K562 (cell line): ENCODE data around the gene SLC1A1. TPM values are rescaled to one million over a fixed set of nuclear protein-coding genes. Genes with fewer than 3 reads are reported as not detected.

Experiments
- CHCHD3 ChIP-seq: fragments of 250-450 bp; sonication (Bioruptor Pico); IDR thresholded peaks from 2 replicates; pipeline ENCODE4 v2.1.2; 2022; ENCODE audit warnings: mild to moderate bottlenecking
- SMARCA5 ChIP-seq: fragments of 450-650 bp; IDR thresholded peaks from 2 replicates; pipeline ENCODE4 v1.6.1; 2016
- ZNF212 ChIP-seq: fragments of 450-650 bp; formaldehyde crosslinking; IDR thresholded peaks from 2 replicates; pipeline ENCODE4 v1.4.0; 2020; ENCODE audit warnings: mild to moderate bottlenecking
- polyA plus RNA-seq, 8 experiments: library from polyadenylated mRNA; depleted of rRNA in 4 of 8; stranded (reverse) in 5 of 8; unstranded in 3 of 8; fragments of >200 nt; fragmentation: Nextera tagmentation in 2 of 8; fragmentation: Illumina TruSeq in 1 of 8; extraction: Ambion mirVana in 2 of 8; extraction: Trizol in 1 of 8; gene quantifications; 2 replicates each; pipeline versions ENCODE4 v1.2.1 to v1.2.3, GENCODE V29; 2011 to 2014; ENCODE audit warnings: inconsistent platforms in 1 of 8, missing spikeins in 1 of 8
- total RNA-seq, 7 experiments: library from RNA; depleted of rRNA in 6 of 7; stranded (reverse); fragments of >200 nt in 6 of 7; fragmentation: Illumina TruSeq in 2 of 7; extraction: Trizol in 2 of 7; gene quantifications; 2 replicates each; pipeline versions ENCODE4 v1.2.1 to v1.2.3, GENCODE V29; 2011 to 2021; ENCODE audit warnings: low replicate concordance in 1 of 7
- TF ChIP-seq, protein P1 (sequence below): fragments of 450-650 bp; IDR thresholded peaks from 2 replicates; pipeline ENCODE4 v1.6.1; 2016; ENCODE audit warnings: mild to moderate bottlenecking, moderate library complexity
- TF ChIP-seq, protein P2 (sequence below), 2 experiments: fragments of 450-650 bp; formaldehyde crosslinking in 1 of 2; IDR thresholded peaks; 2 replicates each; pipeline versions ENCODE4 v1.4.0 to v1.6.1; 2014 to 2020; ENCODE audit warnings: mild to moderate bottlenecking in 2 of 2, borderline replicate concordance in 1 of 2, low read depth in 1 of 2

The SLC1A1 gene
- total and polyA plus RNA-seq, 9 of the 15 experiments (the other 6 are each of a cell fraction or from before 2014, with no cell fraction given): 0.11 to 0.16 TPM; not detected in 7

DNA sequence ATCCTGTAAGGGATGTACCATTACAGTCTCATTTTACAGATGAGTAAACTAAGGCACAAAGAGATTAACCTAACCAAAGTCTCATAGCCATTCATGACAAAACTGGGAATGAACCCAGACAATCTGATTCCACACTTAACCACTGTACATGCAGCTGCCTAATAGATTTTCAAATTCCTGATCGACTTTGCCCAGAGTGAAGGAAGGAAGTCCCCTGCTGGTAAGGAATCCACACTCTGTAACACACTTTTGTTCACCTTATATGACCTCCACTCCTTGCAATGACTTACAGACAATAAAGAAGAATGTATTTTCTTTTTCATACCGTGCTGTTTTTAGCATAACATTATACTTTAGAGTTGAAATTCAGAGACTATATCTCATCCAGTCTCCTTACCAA lies 140.6 kb downstream of the SLC1A1 start (continued):
- TF ChIP-seq, protein P1, sequence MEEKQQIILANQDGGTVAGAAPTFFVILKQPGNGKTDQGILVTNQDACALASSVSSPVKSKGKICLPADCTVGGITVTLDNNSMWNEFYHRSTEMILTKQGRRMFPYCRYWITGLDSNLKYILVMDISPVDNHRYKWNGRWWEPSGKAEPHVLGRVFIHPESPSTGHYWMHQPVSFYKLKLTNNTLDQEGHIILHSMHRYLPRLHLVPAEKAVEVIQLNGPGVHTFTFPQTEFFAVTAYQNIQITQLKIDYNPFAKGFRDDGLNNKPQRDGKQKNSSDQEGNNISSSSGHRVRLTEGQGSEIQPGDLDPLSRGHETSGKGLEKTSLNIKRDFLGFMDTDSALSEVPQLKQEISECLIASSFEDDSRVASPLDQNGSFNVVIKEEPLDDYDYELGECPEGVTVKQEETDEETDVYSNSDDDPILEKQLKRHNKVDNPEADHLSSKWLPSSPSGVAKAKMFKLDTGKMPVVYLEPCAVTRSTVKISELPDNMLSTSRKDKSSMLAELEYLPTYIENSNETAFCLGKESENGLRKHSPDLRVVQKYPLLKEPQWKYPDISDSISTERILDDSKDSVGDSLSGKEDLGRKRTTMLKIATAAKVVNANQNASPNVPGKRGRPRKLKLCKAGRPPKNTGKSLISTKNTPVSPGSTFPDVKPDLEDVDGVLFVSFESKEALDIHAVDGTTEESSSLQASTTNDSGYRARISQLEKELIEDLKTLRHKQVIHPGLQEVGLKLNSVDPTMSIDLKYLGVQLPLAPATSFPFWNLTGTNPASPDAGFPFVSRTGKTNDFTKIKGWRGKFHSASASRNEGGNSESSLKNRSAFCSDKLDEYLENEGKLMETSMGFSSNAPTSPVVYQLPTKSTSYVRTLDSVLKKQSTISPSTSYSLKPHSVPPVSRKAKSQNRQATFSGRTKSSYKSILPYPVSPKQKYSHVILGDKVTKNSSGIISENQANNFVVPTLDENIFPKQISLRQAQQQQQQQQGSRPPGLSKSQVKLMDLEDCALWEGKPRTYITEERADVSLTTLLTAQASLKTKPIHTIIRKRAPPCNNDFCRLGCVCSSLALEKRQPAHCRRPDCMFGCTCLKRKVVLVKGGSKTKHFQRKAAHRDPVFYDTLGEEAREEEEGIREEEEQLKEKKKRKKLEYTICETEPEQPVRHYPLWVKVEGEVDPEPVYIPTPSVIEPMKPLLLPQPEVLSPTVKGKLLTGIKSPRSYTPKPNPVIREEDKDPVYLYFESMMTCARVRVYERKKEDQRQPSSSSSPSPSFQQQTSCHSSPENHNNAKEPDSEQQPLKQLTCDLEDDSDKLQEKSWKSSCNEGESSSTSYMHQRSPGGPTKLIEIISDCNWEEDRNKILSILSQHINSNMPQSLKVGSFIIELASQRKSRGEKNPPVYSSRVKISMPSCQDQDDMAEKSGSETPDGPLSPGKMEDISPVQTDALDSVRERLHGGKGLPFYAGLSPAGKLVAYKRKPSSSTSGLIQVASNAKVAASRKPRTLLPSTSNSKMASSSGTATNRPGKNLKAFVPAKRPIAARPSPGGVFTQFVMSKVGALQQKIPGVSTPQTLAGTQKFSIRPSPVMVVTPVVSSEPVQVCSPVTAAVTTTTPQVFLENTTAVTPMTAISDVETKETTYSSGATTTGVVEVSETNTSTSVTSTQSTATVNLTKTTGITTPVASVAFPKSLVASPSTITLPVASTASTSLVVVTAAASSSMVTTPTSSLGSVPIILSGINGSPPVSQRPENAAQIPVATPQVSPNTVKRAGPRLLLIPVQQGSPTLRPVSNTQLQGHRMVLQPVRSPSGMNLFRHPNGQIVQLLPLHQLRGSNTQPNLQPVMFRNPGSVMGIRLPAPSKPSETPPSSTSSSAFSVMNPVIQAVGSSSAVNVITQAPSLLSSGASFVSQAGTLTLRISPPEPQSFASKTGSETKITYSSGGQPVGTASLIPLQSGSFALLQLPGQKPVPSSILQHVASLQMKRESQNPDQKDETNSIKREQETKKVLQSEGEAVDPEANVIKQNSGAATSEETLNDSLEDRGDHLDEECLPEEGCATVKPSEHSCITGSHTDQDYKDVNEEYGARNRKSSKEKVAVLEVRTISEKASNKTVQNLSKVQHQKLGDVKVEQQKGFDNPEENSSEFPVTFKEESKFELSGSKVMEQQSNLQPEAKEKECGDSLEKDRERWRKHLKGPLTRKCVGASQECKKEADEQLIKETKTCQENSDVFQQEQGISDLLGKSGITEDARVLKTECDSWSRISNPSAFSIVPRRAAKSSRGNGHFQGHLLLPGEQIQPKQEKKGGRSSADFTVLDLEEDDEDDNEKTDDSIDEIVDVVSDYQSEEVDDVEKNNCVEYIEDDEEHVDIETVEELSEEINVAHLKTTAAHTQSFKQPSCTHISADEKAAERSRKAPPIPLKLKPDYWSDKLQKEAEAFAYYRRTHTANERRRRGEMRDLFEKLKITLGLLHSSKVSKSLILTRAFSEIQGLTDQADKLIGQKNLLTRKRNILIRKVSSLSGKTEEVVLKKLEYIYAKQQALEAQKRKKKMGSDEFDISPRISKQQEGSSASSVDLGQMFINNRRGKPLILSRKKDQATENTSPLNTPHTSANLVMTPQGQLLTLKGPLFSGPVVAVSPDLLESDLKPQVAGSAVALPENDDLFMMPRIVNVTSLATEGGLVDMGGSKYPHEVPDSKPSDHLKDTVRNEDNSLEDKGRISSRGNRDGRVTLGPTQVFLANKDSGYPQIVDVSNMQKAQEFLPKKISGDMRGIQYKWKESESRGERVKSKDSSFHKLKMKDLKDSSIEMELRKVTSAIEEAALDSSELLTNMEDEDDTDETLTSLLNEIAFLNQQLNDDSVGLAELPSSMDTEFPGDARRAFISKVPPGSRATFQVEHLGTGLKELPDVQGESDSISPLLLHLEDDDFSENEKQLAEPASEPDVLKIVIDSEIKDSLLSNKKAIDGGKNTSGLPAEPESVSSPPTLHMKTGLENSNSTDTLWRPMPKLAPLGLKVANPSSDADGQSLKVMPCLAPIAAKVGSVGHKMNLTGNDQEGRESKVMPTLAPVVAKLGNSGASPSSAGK: no peak
- TF ChIP-seq, protein P2, sequence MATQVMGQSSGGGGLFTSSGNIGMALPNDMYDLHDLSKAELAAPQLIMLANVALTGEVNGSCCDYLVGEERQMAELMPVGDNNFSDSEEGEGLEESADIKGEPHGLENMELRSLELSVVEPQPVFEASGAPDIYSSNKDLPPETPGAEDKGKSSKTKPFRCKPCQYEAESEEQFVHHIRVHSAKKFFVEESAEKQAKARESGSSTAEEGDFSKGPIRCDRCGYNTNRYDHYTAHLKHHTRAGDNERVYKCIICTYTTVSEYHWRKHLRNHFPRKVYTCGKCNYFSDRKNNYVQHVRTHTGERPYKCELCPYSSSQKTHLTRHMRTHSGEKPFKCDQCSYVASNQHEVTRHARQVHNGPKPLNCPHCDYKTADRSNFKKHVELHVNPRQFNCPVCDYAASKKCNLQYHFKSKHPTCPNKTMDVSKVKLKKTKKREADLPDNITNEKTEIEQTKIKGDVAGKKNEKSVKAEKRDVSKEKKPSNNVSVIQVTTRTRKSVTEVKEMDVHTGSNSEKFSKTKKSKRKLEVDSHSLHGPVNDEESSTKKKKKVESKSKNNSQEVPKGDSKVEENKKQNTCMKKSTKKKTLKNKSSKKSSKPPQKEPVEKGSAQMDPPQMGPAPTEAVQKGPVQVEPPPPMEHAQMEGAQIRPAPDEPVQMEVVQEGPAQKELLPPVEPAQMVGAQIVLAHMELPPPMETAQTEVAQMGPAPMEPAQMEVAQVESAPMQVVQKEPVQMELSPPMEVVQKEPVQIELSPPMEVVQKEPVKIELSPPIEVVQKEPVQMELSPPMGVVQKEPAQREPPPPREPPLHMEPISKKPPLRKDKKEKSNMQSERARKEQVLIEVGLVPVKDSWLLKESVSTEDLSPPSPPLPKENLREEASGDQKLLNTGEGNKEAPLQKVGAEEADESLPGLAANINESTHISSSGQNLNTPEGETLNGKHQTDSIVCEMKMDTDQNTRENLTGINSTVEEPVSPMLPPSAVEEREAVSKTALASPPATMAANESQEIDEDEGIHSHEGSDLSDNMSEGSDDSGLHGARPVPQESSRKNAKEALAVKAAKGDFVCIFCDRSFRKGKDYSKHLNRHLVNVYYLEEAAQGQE (IDR thresholded peaks at IDR 0.05; ENCODE audit: borderline replicate concordance): no peak
- TF ChIP-seq, protein P2 (CRISPR knock-in tag; IDR thresholded peaks at IDR 0.05; ENCODE audit: low read depth): no peak
- no peak for TF ChIP-seq SMARCA5
- no peak for TF ChIP-seq ZNF212 (CRISPR knock-in tag)
- no peak for TF ChIP-seq CHCHD3 (CRISPR knock-in tag)
